HG03095 (cell line): ENCODE data around the gene DDX19B.
A peak's percentile ranks its signal among the peaks of the same experiment; 100 is the strongest.
"Not testable (repeated sequence)": the region's sequence is repeated elsewhere in the genome, so short reads cannot be mapped to it uniquely, and the experiment has no call there.

Experiments used
- ATAC-seq: cut with Tn5 transposase; IDR thresholded peaks from one replicate; pipeline ENCODE4 v1.9.1; 2021; ENCODE audit warnings: moderate library complexity; ENCODE audit not compliant: unreplicated experiment

Gene DDX19B

GRCh38 chr16:70345840-70346239 is 46.9 kb downstream of the DDX19B start:
- ATAC-seq, result no peak

GRCh38 chr16:70348991-70349390 is 50.0 kb downstream of the DDX19B start:
- no peak for ATAC-seq

GRCh38 chr16:70349783-70350182 is 50.8 kb downstream of the DDX19B start:
- ATAC-seq, result no peak

- no peak for ATAC-seq
Observed at GRCh38 chr16:70359552-70359951, 60.6 kb downstream of the DDX19B start.

- no peak for ATAC-seq
Observed at GRCh38 chr16:70364399-70364798, 65.4 kb downstream of the DDX19B start.

- not testable (repeated sequence) for ATAC-seq
Observed at GRCh38 chr16:70370145-70370544, 71.2 kb downstream of the DDX19B start.

- ATAC-seq, result no peak
Observed at GRCh38 chr16:70370924-70371323, 71.9 kb downstream of the DDX19B start.

GRCh38 chr16:70372921-70373728 is 74.1 kb downstream of the DDX19B start:
- ATAC-seq, result no peak

GRCh38 chr16:70374213-70374612 is 75.2 kb downstream of the DDX19B start:
- no peak for ATAC-seq

- ATAC-seq, result no peak
Observed at GRCh38 chr16:70375636-70376611, 76.9 kb downstream of the DDX19B start.

- ATAC-seq, result no peak
Observed at GRCh38 chr16:70377782-70378181, 78.8 kb downstream of the DDX19B start.

- no peak for ATAC-seq
Observed at GRCh38 chr16:70378869-70379493, 80.0 kb downstream of the DDX19B start.

- ATAC-seq, result peak; percentile 12
Observed at GRCh38 chr16:70380248-70380918, 81.4 kb downstream of the DDX19B start.

- peak; percentile 82 for ATAC-seq
Observed at GRCh38 chr16:70380919-70381603, 82.1 kb downstream of the DDX19B start.

GRCh38 chr16:70381604-70382342 is 82.8 kb downstream of the DDX19B start:
- no peak for ATAC-seq

- no peak for ATAC-seq
Observed at GRCh38 chr16:70383421-70383960, 84.5 kb downstream of the DDX19B start.
